ENCODE measurements around the gene POLR1H. TPM values are rescaled to one million over a fixed set of nuclear protein-coding genes. Genes with fewer than 3 reads are reported as not detected.

POLR1H gene
- total RNA-seq, 1 donor from 2014 or later = 16.8 TPM

DNA sequence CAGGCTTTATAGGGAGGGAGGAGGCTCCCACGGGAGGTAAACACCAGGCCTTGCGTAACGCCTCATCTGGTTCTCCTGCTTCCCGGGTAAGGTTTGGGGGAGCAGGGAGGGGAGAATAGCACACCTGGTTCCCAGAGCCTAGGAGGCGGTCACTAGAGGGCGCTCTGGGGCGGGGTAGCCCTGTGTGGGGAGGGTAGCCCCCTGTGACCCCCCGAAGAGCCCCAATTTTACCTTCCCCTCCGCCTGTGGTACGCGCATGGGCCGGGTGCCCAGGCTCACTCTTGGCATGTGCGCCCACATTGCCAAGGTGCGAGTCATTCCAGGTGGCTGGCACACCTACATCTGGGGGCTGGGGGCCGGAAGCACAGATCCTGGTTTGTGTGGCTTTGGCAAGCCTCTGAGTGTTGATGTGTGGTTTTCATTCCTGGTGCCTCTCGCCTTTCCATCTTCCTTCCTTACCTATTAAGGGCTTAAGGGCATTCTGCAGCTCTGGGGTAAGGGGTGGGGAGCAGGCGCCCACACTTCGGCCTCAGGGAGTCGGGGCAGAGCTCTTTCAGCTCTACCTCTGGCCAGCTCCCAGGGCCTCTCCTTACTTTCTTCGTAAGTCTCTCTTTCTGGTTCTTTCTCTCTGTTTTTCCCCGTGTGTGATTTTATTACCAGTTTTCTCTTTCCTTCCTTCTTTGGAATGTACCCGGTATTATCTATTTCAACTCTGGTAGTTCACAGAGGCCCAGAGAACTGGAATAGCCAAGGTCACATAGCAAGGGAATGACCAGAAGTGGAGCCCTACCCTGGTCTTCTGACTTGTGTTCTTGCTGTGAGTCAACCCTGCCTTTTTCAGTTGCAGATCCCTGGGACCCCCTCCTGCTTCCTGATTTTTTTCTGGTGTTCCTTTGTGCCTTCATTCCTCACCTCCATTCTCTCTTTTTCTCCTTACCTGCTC lies 15.0 kb downstream of the POLR1H start:
- Histone ChIP-seq H3K9ac (ENCODE audit: low read length) (no peak overlapping the region), H3K4me3 (ENCODE audit: insufficient read depth, low read depth, low read length) (no peak overlapping the region), H4K20me1 (ENCODE audit: insufficient read depth, low read length) (peaks cover 6% of the 10 kb centered on the region), H3K4me1 (ENCODE audit: insufficient read depth, low read length) (peaks cover 10% of the 10 kb centered on the region), H2AFZ (ENCODE audit: low read depth, low read length) (peak overlapping the region; percentile 41), H3K4me2 (ENCODE audit: low read length) (peak overlapping the region; percentile 74), H3K27ac (ENCODE audit: low read depth, low read length) (no peak overlapping the region), H3K36me3 (ENCODE audit: insufficient read depth, low read length) (no peaks in the 10 kb centered on the region), H3K27me3 (ENCODE audit: insufficient read depth, low read length) (peaks cover 81% of the 10 kb centered on the region), H3K9me3 (ENCODE audit: insufficient read depth, low read depth, low read length) (no peaks in the 10 kb centered on the region), H3K79me2 (ENCODE audit: insufficient read depth, low read length) (no peaks in the 10 kb centered on the region)
- H3K36me3 Mint-ChIP-seq (ENCODE audit: low read depth, unreplicated experiment) = peaks cover 20% of the 10 kb centered on the region
- H3K4me1 Mint-ChIP-seq (ENCODE audit: low read depth, unreplicated experiment) = peaks cover 12% of the 10 kb centered on the region
- H3K4me3 Mint-ChIP-seq (ENCODE audit: unreplicated experiment) = peak overlapping the region; percentile 51
- H3K27ac Mint-ChIP-seq (ENCODE audit: unreplicated experiment) = peak overlapping the region; percentile 70
- H3K27me3 Mint-ChIP-seq (ENCODE audit: low read depth, unreplicated experiment) = peaks cover 84% of the 10 kb centered on the region
- FAIRE-seq = no peak
- peaks cover 8% of the 10 kb centered on the region for H3K9me3 Mint-ChIP-seq (ENCODE audit: unreplicated experiment)
- TF ChIP-seq CTCF (IDR thresholded peaks at IDR 0.05; ENCODE audit: insufficient read depth, low read depth, low read length) (peak; percentile 4), EZH2 (IDR thresholded peaks at IDR 0.05; ENCODE audit: insufficient read depth, low read length) (no peak)
- no peak for DNase-seq (ENCODE audit: low read depth)

DNA sequence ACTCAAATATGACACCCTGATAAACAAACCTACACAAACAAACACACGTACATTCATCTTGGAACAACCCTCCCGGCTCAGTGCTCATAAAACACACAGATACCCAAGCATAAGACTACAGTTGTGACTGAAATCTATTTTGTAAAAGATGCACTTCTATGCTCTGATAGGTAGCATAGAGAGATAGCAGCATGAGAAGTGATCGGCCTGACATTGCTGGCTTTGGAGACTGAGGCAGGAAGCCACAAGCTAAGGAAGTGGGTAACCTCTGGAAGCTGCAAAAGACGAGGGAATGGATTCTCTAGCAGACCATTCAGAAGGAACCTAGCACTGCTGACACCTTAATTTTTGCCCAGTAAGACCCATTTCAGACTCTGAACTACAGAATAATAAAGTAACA lies 16.2 kb downstream of the POLR1H start:
- Histone ChIP-seq H3K9ac (ENCODE audit: low read length) (no peak overlapping the region), H4K20me1 (ENCODE audit: insufficient read depth, low read length) (peaks cover 6% of the 10 kb centered on the region), H3K79me2 (ENCODE audit: insufficient read depth, low read length) (no peaks in the 10 kb centered on the region), H2AFZ (ENCODE audit: low read depth, low read length) (no peak overlapping the region), H3K4me2 (ENCODE audit: low read length) (no peak overlapping the region), H3K9me3 (ENCODE audit: insufficient read depth, low read depth, low read length) (no peaks in the 10 kb centered on the region), H3K36me3 (ENCODE audit: insufficient read depth, low read length) (no peaks in the 10 kb centered on the region), H3K27ac (ENCODE audit: low read depth, low read length) (no peak overlapping the region), H3K4me3 (ENCODE audit: insufficient read depth, low read depth, low read length) (no peak overlapping the region), H3K4me1 (ENCODE audit: insufficient read depth, low read length) (peaks cover 10% of the 10 kb centered on the region), H3K27me3 (ENCODE audit: insufficient read depth, low read length) (peaks cover 73% of the 10 kb centered on the region)
- H3K4me1 Mint-ChIP-seq (ENCODE audit: low read depth, unreplicated experiment) = peaks cover 12% of the 10 kb centered on the region
- no peak for FAIRE-seq
- no peak for DNase-seq (ENCODE audit: low read depth)
- TF ChIP-seq CTCF (IDR thresholded peaks at IDR 0.05; ENCODE audit: insufficient read depth, low read depth, low read length) = no peak
- TF ChIP-seq EZH2 (IDR thresholded peaks at IDR 0.05; ENCODE audit: insufficient read depth, low read length) = no peak
- H3K9me3 Mint-ChIP-seq (ENCODE audit: unreplicated experiment) = peaks cover 3% of the 10 kb centered on the region
- H3K36me3 Mint-ChIP-seq (ENCODE audit: low read depth, unreplicated experiment) = peaks cover 19% of the 10 kb centered on the region
- H3K27me3 Mint-ChIP-seq (ENCODE audit: low read depth, unreplicated experiment) = peaks cover 75% of the 10 kb centered on the region
- H3K27ac Mint-ChIP-seq (ENCODE audit: unreplicated experiment) = no peak overlapping the region
- H3K4me3 Mint-ChIP-seq (ENCODE audit: unreplicated experiment) = no peak overlapping the region

DNA sequence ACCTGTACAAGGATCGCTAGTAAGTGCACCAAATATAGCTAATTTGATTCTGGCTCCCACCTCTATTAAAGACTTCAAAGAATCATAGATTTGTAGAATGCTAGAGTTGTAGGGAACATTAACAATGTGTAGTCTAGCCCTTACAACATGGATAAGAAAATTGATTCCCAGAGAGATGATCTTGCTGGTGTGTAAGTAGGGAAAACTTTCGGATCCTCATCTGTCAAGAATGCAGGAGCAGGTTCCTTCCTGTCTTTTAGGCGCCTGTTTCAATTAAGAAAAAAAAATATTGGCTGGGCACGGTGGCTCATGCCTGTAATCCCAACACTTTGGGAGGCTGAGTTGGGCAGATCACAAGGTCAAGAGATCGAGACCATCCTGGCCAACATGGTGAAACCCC lies 26.8 kb downstream of the POLR1H start:
- no peak overlapping the region for H3K4me3 Mint-ChIP-seq (ENCODE audit: unreplicated experiment)
- Histone ChIP-seq H3K79me2 (ENCODE audit: insufficient read depth, low read length) (no peaks in the 10 kb centered on the region), H3K36me3 (ENCODE audit: insufficient read depth, low read length) (no peaks in the 10 kb centered on the region), H3K4me3 (ENCODE audit: insufficient read depth, low read depth, low read length) (no peak overlapping the region), H3K27me3 (ENCODE audit: insufficient read depth, low read length) (peaks cover 24% of the 10 kb centered on the region), H2AFZ (ENCODE audit: low read depth, low read length) (no peak overlapping the region), H4K20me1 (ENCODE audit: insufficient read depth, low read length) (no peaks in the 10 kb centered on the region), H3K27ac (ENCODE audit: low read depth, low read length) (no peak overlapping the region), H3K4me2 (ENCODE audit: low read length) (no peak overlapping the region), H3K9ac (ENCODE audit: low read length) (no peak overlapping the region), H3K4me1 (ENCODE audit: insufficient read depth, low read length) (no peaks in the 10 kb centered on the region), H3K9me3 (ENCODE audit: insufficient read depth, low read depth, low read length) (no peaks in the 10 kb centered on the region)
- peaks cover 51% of the 10 kb centered on the region for H3K27me3 Mint-ChIP-seq (ENCODE audit: low read depth, unreplicated experiment)
- DNase-seq (ENCODE audit: low read depth) (no peak), FAIRE-seq (no peak)
- H3K27ac Mint-ChIP-seq (ENCODE audit: unreplicated experiment) = no peak overlapping the region
- no peak for TF ChIP-seq EZH2 (IDR thresholded peaks at IDR 0.05; ENCODE audit: insufficient read depth, low read length)
- no peak for TF ChIP-seq CTCF (IDR thresholded peaks at IDR 0.05; ENCODE audit: insufficient read depth, low read depth, low read length)
- H3K4me1 Mint-ChIP-seq (ENCODE audit: low read depth, unreplicated experiment) = peaks cover 6% of the 10 kb centered on the region
- peaks cover 5% of the 10 kb centered on the region for H3K9me3 Mint-ChIP-seq (ENCODE audit: unreplicated experiment)
- no peaks in the 10 kb centered on the region for H3K36me3 Mint-ChIP-seq (ENCODE audit: low read depth, unreplicated experiment)

All from astrocyte (in vitro differentiated cells and primary cell).